Lung (tissue), 12 donors: ENCODE results near the gene CEP63. TPM values are rescaled to one million over a fixed set of nuclear protein-coding genes. Genes with fewer than 3 reads are reported as not detected.

Experiments
- ATAC-seq: fragments of 200-7000 bp; cut with Tn5 transposase; one replicate; pipeline ENCODE4 v1.9.1; 2020; ENCODE audit warnings: moderate number of reproducible peaks; ENCODE audit not compliant: insufficient read depth, low FRiP score
- DNase-seq, 3 donors: peaks; one replicate each; pipeline ENCODE4 v3.0.0-alpha.2; 2013 to 2017
- H3K27ac ChIP-seq, 2 donors: one replicate each; pipeline ENCODE4 v1.5.1; 2013; ENCODE audit warnings: mild to moderate bottlenecking in 2 of 2, moderate library complexity in 2 of 2, control low read depth in 1 of 2, inconsistent platforms in 1 of 2, low read depth in 1 of 2, low read length in 1 of 2
- H3K27me3 ChIP-seq, 3 donors: one replicate each; pipeline ENCODE4 v1.5.1; 2013; ENCODE audit warnings: low read length in 2 of 3; ENCODE audit not compliant: control insufficient read depth in 3 of 3, insufficient read depth in 3 of 3
- H3K36me3 ChIP-seq, 4 donors: one replicate each; pipeline ENCODE4 v1.5.1; 2013; ENCODE audit warnings: low read length in 4 of 4, mild to moderate bottlenecking in 1 of 4, moderate library complexity in 1 of 4; ENCODE audit not compliant: control insufficient read depth in 4 of 4, insufficient read depth in 4 of 4
- H3K4me1 ChIP-seq, 5 donors: one replicate each; pipeline ENCODE4 v1.5.1; 2013; ENCODE audit warnings: low read length in 5 of 5, mild to moderate bottlenecking in 2 of 5, moderate library complexity in 1 of 5; ENCODE audit not compliant: control insufficient read depth in 5 of 5, insufficient read depth in 5 of 5
- H3K4me3 ChIP-seq: one replicate; pipeline ENCODE4 v1.5.1; 2013; ENCODE audit warnings: mild to moderate bottlenecking, control low read depth, moderate library complexity
- H3K9ac ChIP-seq, 2 donors: one replicate each; pipeline ENCODE4 v1.5.1; 2013; ENCODE audit warnings: low read length in 2 of 2, control low read depth in 1 of 2; ENCODE audit not compliant: insufficient read depth in 1 of 2
- H3K9me3 ChIP-seq, 4 donors: one replicate each; pipeline ENCODE4 v1.5.1; 2013; ENCODE audit warnings: low read length in 3 of 4, mild to moderate bottlenecking in 1 of 4, moderate library complexity in 1 of 4; ENCODE audit not compliant: control insufficient read depth in 4 of 4, insufficient read depth in 3 of 4
- CTCF ChIP-seq: IDR thresholded peaks from 2 replicates; pipeline ENCODE4 v1.5.1; 2012; ENCODE audit warnings: mild to moderate bottlenecking; ENCODE audit errors: control extremely low read depth, extremely low read depth
- WGBS, 2 donors: extraction: QIAGEN DNeasy Blood & Tissue Kit; methylation state at CpG; one replicate each; pipeline ENCODE4 v1.1.7; 2013; 5-methylcytosine and 5-hydroxymethylcytosine counted together
- polyA plus RNA-seq, 2 donors: library from polyadenylated mRNA; stranded (reverse); fragments of 200-250 nt; gene quantifications; one replicate each; pipeline ENCODE4 v1.2.1, GENCODE V29; 2013
- total RNA-seq, 2 donors: library from RNA; depleted of rRNA in 1 of 2; stranded (reverse); fragments of >200 nt in 1 of 2; gene quantifications; one replicate each; pipeline ENCODE4 v1.2.1, GENCODE V29; 2014 to 2021
- donor health status: control.
- donor health status: control.
- donor health status: Bipolar disorder and iron deficiency.
- donor health status: healthy.
- donor health status: DM: yes; HTN: yes; CAD: no.

The CEP63 gene
- total and polyA plus RNA-seq, 4 donors = 12.4 to 50.1 (median 18.2) TPM

GRCh38 chr3:134622806-134623365, 137.0 kb downstream of the CEP63 start:
- 82 to 88% methylated on average over 5 of the region's 5 CpGs for WGBS, 2 donors
- Histone ChIP-seq H3K27me3 (no peaks in the 10 kb centered on the region), H3K4me3 (no peak overlapping the region), H3K27ac (no peak overlapping the region), H3K9ac (no peak overlapping the region), H3K9me3 (no peaks in the 10 kb centered on the region), H3K36me3 (no peaks in the 10 kb centered on the region), H3K4me1 (no peaks in the 10 kb centered on the region)
- no peak for DNase-seq
- ATAC-seq = no peak
- no peak for TF ChIP-seq CTCF

- TF ChIP-seq CTCF = no peak
- H3K36me3 ChIP-seq = no peaks in the 10 kb centered on the region
- DNase-seq (no peak), ATAC-seq (no peak)
- H3K9ac ChIP-seq = no peak overlapping the region
- no peaks in the 10 kb centered on the region for H3K27me3 ChIP-seq
- H3K4me3 ChIP-seq = no peak overlapping the region
- WGBS, 2 donors = 92 to 96% methylated on average over 7 of the region's 7 CpGs
- H3K4me1 ChIP-seq = no peaks in the 10 kb centered on the region
- H3K9me3 ChIP-seq = peaks cover 0 to under 1% (median 0%) of the 10 kb centered on the region in 4 donors
- no peak overlapping the region for H3K27ac ChIP-seq
Observed at GRCh38 chr3:134623615-134624245, 137.9 kb downstream of the CEP63 start.

Other genes with a start within 250 kb of the CEP63 start
- gene RYK, start 235.2 kb upstream of the CEP63 start, total RNA-seq = 100 to 1,000 TPM in 1 of 2 donors, 10 to 100 TPM in 1; 35.8 to 132 TPM
- gene RYK, start 235.2 kb upstream of the CEP63 start, polyA plus RNA-seq = 10 to 100 TPM; 22.1 to 22.2 TPM
- 100 to 1,000 TPM; 122 to 129 TPM for gene AMOTL2, start 111.6 kb upstream of the CEP63 start, total RNA-seq
- 10 to 100 TPM; 27.4 to 30.1 TPM for gene AMOTL2, start 111.6 kb upstream of the CEP63 start, polyA plus RNA-seq
- 10 to 100 TPM; 36.9 to 54.9 TPM for gene ANAPC13, start 72 bp upstream of the CEP63 start, total RNA-seq
- 10 to 100 TPM; 71.3 to 85.2 TPM for gene ANAPC13, start 72 bp upstream of the CEP63 start, polyA plus RNA-seq
- under 1 TPM; 0.06 to 0.15 TPM for gene KY, start 165.0 kb downstream of the CEP63 start, total RNA-seq
- under 1 TPM in 1 of 2 donors, not detected in 1; 0.21 TPM for gene KY, start 165.0 kb downstream of the CEP63 start, polyA plus RNA-seq